ENCODE measurements around the gene NUP188.
"Not testable (repeated sequence)": the region's sequence is repeated elsewhere in the genome, so short reads cannot be mapped to it uniquely, and the experiment has no call there.

Gene NUP188

GRCh38 chr9:128943832-128944620 is 3.5 kb upstream of the NUP188 start:
- no peak for DNase-seq (ENCODE audit: low spot score)

GRCh38 chr9:128944966-128945365 is 2.5 kb upstream of the NUP188 start:
- DNase-seq (ENCODE audit: low spot score) = not testable (repeated sequence)

- no peak for DNase-seq (ENCODE audit: low spot score)
Observed at GRCh38 chr9:128945798-128946501, 1.5 kb upstream of the NUP188 start.

GRCh38 chr9:128946571-128947276 is 775 bp upstream of the NUP188 start:
- DNase-seq (ENCODE audit: low spot score) = no peak

- no peak for DNase-seq (ENCODE audit: low spot score)
Observed at GRCh38 chr9:128947277-128947526, 297 bp upstream of the NUP188 start.

- DNase-seq (ENCODE audit: low spot score) = not testable (repeated sequence)
Observed at GRCh38 chr9:128961403-128961802, 13.9 kb downstream of the NUP188 start.

GRCh38 chr9:128969491-128969890 is 22.0 kb downstream of the NUP188 start:
- DNase-seq (ENCODE audit: low spot score) = no peak

GRCh38 chr9:128972956-128973355 is 25.5 kb downstream of the NUP188 start:
- DNase-seq (ENCODE audit: low spot score) = no peak

GRCh38 chr9:128979111-128979510 is 31.6 kb downstream of the NUP188 start:
- no peak for DNase-seq (ENCODE audit: low spot score)

- DNase-seq (ENCODE audit: low spot score) = no peak
Observed at GRCh38 chr9:128983536-128983935, 36.0 kb downstream of the NUP188 start.

GRCh38 chr9:128986671-128987070 is 39.2 kb downstream of the NUP188 start:
- no peak for DNase-seq (ENCODE audit: low spot score)

GRCh38 chr9:128987805-128988204 is 40.3 kb downstream of the NUP188 start:
- DNase-seq (ENCODE audit: low spot score) = no peak

GRCh38 chr9:128992995-128993394 is 45.5 kb downstream of the NUP188 start:
- no peak for DNase-seq (ENCODE audit: low spot score)

GRCh38 chr9:128995791-128996190 is 48.3 kb downstream of the NUP188 start:
- DNase-seq (ENCODE audit: low spot score) = no peak

- DNase-seq (ENCODE audit: low spot score) = no peak
Observed at GRCh38 chr9:128998462-128998861, 51.0 kb downstream of the NUP188 start.

GRCh38 chr9:128999581-129000206 is 52.2 kb downstream of the NUP188 start:
- no peak for DNase-seq (ENCODE audit: low spot score)

- DNase-seq (ENCODE audit: low spot score) = no peak
Observed at GRCh38 chr9:129001504-129002325, 54.2 kb downstream of the NUP188 start.

GRCh38 chr9:129002992-129003391 is 55.5 kb downstream of the NUP188 start:
- DNase-seq (ENCODE audit: low spot score) = no peak

GRCh38 chr9:129004173-129004572 is 56.7 kb downstream of the NUP188 start:
- DNase-seq (ENCODE audit: low spot score) = not testable (repeated sequence)

- DNase-seq (ENCODE audit: low spot score) = no peak
Observed at GRCh38 chr9:129005336-129005997, 58.0 kb downstream of the NUP188 start.

- peak; percentile 59 for DNase-seq (ENCODE audit: low spot score)
Observed at GRCh38 chr9:129006328-129007034, 59.0 kb downstream of the NUP188 start.

All from CD4-positive, alpha-beta T cell treated with Interleukin-2 at 100 ng/mL for 4 hours (primary cell).